Heart right ventricle (tissue), 16 donors: ENCODE measurements around the gene SNPH. TPM values are rescaled to one million over a fixed set of nuclear protein-coding genes. Genes with fewer than 3 reads are reported as not detected.
A peak's percentile ranks its signal among the peaks of the same experiment; 100 is the strongest.
"Not testable (repeated sequence)": the region's sequence is repeated elsewhere in the genome, so short reads cannot be mapped to it uniquely, and the experiment has no call there.

Source experiments
- ATAC-seq, 8 donors: fragments of 200-7000 bp; cut with Tn5 transposase; one replicate each; pipeline ENCODE4 v1.9.1; 2020; ENCODE audit warnings: mild to moderate bottlenecking in 8 of 8, moderate library complexity in 8 of 8, moderate number of reproducible peaks in 1 of 8
- DNase-seq, 2 donors: peaks; one replicate each; pipeline ENCODE4 v3.0.0-alpha.2; 2020
- H3K27ac ChIP-seq, 10 donors: fragments of 200-600 bp; sonication (generic) in 2 of 10; one replicate each; pipeline versions ENCODE4 v1.5.0 to v1.8.0; 2020 to 2022; ENCODE audit warnings: mild to moderate bottlenecking in 3 of 10
- H3K27me3 ChIP-seq, 7 donors: fragments of 200-600 bp; one replicate each; pipeline ENCODE4 v1.8.0; 2021 to 2022; ENCODE audit warnings: mild to moderate bottlenecking in 2 of 7
- H3K36me3 ChIP-seq, 9 donors: fragments of 200-600 bp; sonication (generic) in 1 of 9; one replicate each; pipeline versions ENCODE4 v1.5.0 to v1.8.0; 2020 to 2022; ENCODE audit warnings: mild to moderate bottlenecking in 2 of 9
- H3K4me1 ChIP-seq, 9 donors: fragments of 200-600 bp; sonication (generic) in 1 of 9; one replicate each; pipeline versions ENCODE4 v1.5.0 to v1.8.0; 2020 to 2022; ENCODE audit warnings: mild to moderate bottlenecking in 4 of 9
- H3K4me3 ChIP-seq, 10 donors: fragments of 200-600 bp; sonication (generic) in 2 of 10; one replicate each; pipeline versions ENCODE4 v1.5.0 to v1.8.0; 2020 to 2022; ENCODE audit warnings: mild to moderate bottlenecking in 7 of 10, moderate library complexity in 2 of 10
- H3K9me3 ChIP-seq, 11 donors: fragments of 200-600 bp in 10 of 11; sonication (generic) in 2 of 11; one replicate each; pipeline versions ENCODE4 v1.5.0 to v1.8.0; 2013 to 2022; ENCODE audit warnings: mild to moderate bottlenecking in 2 of 11, control low read depth in 1 of 11, moderate library complexity in 1 of 11
- WGBS, 2 donors: extraction: QIAGEN DNeasy Blood & Tissue Kit; methylation state at CpG; one replicate each; pipeline ENCODE4 v1.1.7; 2013; ENCODE audit warnings: inconsistent platforms in 1 of 2; 5-methylcytosine and 5-hydroxymethylcytosine counted together
- intact Hi-C, 10 donors: fragments of 100-400 bp; cut with DNase I; formaldehyde crosslinking; loops; one replicate each; pipeline versions ENCODE4 v1.11.1 to v1.14.2; 2022
- polyA plus RNA-seq, 2 donors: library from polyadenylated mRNA; stranded (reverse); fragments of 200-250 nt; gene quantifications; one replicate each; pipeline ENCODE4 v1.2.3, GENCODE V29; 2013
- total RNA-seq, 10 donors: library from RNA; stranded (reverse); fragmentation: NEBNext Ultra II Directional in 3 of 10; extraction: Animal tissue kit (Norgen Biotek cat#: 25700) in 3 of 10; gene quantifications; one replicate each; pipeline versions ENCODE4 v1.2.1 to v1.2.4, GENCODE V29; 2021 to 2023
- TF ChIP-seq, protein P1 (sequence below), 9 donors: fragments of 200-600 bp; sonication (generic) in 2 of 9; IDR thresholded peaks; one replicate each; pipeline versions ENCODE4 v1.5.0 to v1.8.0; 2021 to 2022; ENCODE audit warnings: antibody characterized with exemption in 9 of 9, mild to moderate bottlenecking in 5 of 9, moderate library complexity in 1 of 9
- donor health status: Arrhythmogenic right ventricular cardiomyopathy.
- donor health status: ischemic (EF 13 %, LVEDD 7.1; RV severe dilation, severe dysfunction).
- donor health status: healthy with polysubstance abuse.
- donor health status: DM: no; HTN: yes; CAD: no.
- donor health status: DM: no; HTN: no; CAD: no.
- donor health status: ischemic (EF 25% LVEDD 6.9; RV normal size, moderate dysfunction).
- donor health status: ischemic (EF 25% LVEDD 5.7; RV mildly dilated, moderate dysfunction).
- donor health status: healthy.
- donor health status: DM: yes; HTN: yes; CAD: no.
- donor health status: Ischemic cardiomyopathy.
- donor health status: ischemic (EF 35%, LVEDD 5.7; RV mildly dilated, moderate dysfunction).
- donor health status: nonischemic (EF 11% LVEDD 7.7; RV severe dilation, severe dysfunction).
- donor health status: DM: yes; HTN: yes; CAD: no.
- donor health status: PGD.
- donor health status: ischemic (EF 29% LVEDD 5.4; RV normal size, mild dysfunction).
- donor health status: nonischemic (EF 23%, LVEDD 6.1; RV moderate dilation, normal function).

SNPH gene
- total and polyA plus RNA-seq, 12 donors, result 1.5 to 14.3 (median 9.9) TPM

DNA sequence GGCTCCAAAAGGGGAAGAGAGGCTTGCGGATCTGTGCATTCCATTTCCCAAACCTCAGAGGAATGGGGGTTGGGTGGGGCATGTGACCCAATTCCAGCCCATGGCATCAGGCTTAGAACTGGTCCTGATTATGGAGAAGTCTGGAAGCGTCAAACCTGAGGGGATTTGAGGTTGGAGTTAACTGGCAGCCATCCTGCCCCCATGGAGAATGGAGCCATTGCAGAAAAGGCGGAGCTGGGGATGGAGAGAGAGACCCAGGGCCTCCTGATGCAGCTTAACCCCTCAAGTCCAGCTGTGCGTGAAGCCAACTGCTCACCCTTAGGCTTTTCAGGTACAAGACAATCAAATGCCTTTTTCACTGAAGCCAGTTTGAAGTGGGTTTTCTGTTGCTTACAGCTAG lies 72.7 kb downstream of the SNPH start:
- Histone ChIP-seq H3K4me1 (peaks cover 12 to 47% (median 35%) of the 10 kb centered on the region in 9 donors), H3K9me3 (no peaks in the 10 kb centered on the region), H3K36me3 (no peaks in the 10 kb centered on the region), H3K4me3 (no peak overlapping the region), H3K27me3 (no peaks in the 10 kb centered on the region), H3K27ac (peak overlapping the region in 5 of 10 donors; percentile 68 to 89 (median 77))
- DNase-seq (no peak), ATAC-seq (no peak)
- 87 to 92% methylated on average over 4 of the region's 4 CpGs for WGBS, 2 donors
- TF ChIP-seq, protein P1, sequence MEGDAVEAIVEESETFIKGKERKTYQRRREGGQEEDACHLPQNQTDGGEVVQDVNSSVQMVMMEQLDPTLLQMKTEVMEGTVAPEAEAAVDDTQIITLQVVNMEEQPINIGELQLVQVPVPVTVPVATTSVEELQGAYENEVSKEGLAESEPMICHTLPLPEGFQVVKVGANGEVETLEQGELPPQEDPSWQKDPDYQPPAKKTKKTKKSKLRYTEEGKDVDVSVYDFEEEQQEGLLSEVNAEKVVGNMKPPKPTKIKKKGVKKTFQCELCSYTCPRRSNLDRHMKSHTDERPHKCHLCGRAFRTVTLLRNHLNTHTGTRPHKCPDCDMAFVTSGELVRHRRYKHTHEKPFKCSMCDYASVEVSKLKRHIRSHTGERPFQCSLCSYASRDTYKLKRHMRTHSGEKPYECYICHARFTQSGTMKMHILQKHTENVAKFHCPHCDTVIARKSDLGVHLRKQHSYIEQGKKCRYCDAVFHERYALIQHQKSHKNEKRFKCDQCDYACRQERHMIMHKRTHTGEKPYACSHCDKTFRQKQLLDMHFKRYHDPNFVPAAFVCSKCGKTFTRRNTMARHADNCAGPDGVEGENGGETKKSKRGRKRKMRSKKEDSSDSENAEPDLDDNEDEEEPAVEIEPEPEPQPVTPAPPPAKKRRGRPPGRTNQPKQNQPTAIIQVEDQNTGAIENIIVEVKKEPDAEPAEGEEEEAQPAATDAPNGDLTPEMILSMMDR (IDR thresholded peaks at IDR 0.05), result no peak
- intact Hi-C loops, result loop anchor here in 2 of 10 donors (5.0 kb wide), 2 partner anchors 34 to 54 kb away; partner anchors contain the start of gene FKBP1A (in 1 of the 2)

DNA sequence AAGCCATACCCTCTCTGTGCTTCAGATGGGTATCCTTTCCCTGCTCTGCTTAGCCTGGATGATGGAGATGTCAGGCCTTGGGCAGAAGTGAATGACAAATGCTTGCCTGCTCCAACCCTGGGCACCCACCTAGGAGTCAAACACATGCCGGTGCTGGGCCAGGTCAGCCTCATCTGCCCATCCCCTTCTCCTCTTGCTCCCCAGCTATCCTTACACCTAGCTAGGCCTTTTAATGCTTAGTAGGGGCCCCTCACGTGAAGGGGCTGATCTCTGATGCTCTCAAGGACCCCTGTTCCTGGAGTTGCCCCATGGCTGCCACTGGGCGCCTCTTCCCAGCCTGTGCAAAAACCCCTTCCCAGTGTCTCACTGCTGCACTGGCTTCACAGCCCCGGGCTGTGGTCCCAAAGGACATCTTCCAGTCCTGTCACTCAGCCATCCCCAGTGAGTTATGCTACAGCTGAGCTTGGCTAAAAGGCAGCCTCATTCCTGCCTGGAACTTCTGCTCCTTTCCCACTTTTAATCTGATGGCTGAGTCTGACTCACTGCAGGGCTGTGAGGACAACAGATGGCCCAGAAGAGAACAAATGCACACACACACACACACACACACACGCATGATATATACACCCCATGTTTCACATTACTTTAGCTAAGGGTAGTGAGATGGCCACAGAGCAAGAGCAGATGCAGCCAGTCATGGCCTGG lies 75.6 kb downstream of the SNPH start:
- H3K9me3 ChIP-seq, result peaks cover 0 to 2% (median 0%) of the 10 kb centered on the region in 11 donors
- H3K27me3 ChIP-seq, result no peaks in the 10 kb centered on the region
- WGBS, 2 donors, result 78 to 86% methylated on average over 5 of the region's 5 CpGs
- TF ChIP-seq, protein P1 (IDR thresholded peaks at IDR 0.05), result no peak
- ATAC-seq (peak in 1 of 8 donors; percentile 21), DNase-seq (no peak)
- no peak overlapping the region for H3K4me3 ChIP-seq
- no peaks in the 10 kb centered on the region for H3K36me3 ChIP-seq
- intact Hi-C loops, result loop anchor here in 1 of 10 donors (5.0 kb wide), 1 partner anchor 469 kb away; no protein-coding TSS in a partner anchor
- no peak overlapping the region for H3K27ac ChIP-seq
- peaks cover 12 to 32% (median 23%) of the 10 kb centered on the region in 9 donors for H3K4me1 ChIP-seq

DNA sequence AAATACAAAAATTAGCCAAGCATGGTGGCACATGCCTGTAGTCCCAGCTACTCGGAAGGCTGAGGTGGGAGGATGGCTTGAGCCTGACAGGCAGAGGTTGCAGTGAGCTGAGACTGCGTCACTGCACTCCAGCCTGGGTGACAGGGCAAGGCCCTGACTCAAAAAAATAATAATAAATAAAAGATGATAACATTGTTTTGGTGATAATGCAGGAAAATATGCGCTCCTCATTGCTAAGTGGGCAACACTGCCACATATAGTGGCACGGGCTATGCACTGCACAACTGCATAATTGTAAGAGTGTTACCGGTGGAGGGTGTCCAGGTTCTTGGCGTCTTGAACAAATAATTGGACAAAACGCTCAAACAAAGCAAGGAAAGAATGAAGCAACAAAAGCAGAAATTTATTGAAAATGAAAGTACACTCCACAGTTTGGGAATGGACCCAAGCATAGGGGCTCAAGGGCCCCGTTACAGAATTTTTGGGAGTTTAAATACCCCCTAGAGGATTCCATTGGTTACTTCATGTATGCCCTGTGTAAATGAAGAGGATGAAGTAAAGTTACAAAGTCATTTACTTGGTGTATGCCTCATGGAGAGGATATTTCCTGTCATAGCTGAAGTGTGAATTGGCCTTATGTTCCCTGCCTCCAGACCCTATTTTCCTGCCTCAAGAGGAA lies 77.5 kb downstream of the SNPH start:
- intact Hi-C loops, result loop anchor here in 1 of 10 donors (5.0 kb wide), 1 partner anchor 471 kb away; no protein-coding TSS in a partner anchor
- H3K9me3 ChIP-seq, result peaks cover 0 to 20% (median 4%) of the 10 kb centered on the region in 11 donors
- ATAC-seq, H3K36me3 ChIP-seq, H3K4me3 ChIP-seq, DNase-seq, H3K27me3 ChIP-seq, H3K27ac ChIP-seq: not testable (repeated sequence)
- WGBS, 2 donors, result 88 to 95% methylated on average over 8 of the region's 8 CpGs
- peaks cover 0 to 13% (median 4%) of the 10 kb centered on the region in 9 donors for H3K4me1 ChIP-seq

DNA sequence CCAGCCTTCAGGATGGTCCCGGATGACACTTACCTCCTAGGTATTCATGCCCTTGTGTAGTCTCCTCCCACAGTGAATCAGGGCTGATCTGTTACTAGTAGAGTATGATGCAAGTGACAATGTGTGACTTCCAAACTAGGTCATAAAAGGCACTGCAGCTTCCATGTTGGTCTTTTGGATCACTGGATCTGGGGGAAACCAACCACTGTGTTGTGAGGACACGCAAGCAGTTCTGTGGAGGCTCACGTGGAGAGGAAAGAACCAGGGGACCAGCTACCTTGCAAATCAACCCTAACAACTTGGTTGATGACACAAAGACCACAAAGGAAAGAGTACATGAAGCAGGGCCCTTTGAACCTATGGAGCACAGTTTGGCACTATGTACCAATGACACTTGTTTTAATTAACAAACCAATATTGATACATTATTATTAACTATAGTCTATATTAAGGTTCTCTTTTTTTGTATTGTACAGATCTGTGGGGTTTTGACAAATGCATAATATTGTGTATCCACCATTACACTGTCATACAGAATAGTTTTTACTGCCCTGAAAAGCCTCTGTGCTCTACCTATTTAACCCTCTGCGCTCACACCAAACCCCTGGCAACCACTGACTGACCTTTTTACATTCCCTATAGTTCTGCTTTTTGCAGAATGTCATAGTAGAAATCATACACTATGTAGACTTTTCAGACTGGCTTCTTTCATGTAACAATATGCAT lies 79.1 kb downstream of the SNPH start:
- ATAC-seq (no peak), DNase-seq (no peak)
- Histone ChIP-seq H3K4me1 (peaks cover 0 to 5% (median 0%) of the 10 kb centered on the region in 9 donors), H3K27ac (no peak overlapping the region), H3K4me3 (no peak overlapping the region), H3K36me3 (peaks cover 0 to 3% (median 0%) of the 10 kb centered on the region in 9 donors), H3K27me3 (no peaks in the 10 kb centered on the region), H3K9me3 (peaks cover 0 to 36% (median 4%) of the 10 kb centered on the region in 11 donors)
- TF ChIP-seq, protein P1 (IDR thresholded peaks at IDR 0.05), result no peak
- intact Hi-C loops, result no loop called here
- 87 to 94% methylated on average over 4 of the region's 4 CpGs for WGBS, 2 donors
